Measurements from ENCODE around the gene ABCB9.

The ABCB9 gene

DNA sequence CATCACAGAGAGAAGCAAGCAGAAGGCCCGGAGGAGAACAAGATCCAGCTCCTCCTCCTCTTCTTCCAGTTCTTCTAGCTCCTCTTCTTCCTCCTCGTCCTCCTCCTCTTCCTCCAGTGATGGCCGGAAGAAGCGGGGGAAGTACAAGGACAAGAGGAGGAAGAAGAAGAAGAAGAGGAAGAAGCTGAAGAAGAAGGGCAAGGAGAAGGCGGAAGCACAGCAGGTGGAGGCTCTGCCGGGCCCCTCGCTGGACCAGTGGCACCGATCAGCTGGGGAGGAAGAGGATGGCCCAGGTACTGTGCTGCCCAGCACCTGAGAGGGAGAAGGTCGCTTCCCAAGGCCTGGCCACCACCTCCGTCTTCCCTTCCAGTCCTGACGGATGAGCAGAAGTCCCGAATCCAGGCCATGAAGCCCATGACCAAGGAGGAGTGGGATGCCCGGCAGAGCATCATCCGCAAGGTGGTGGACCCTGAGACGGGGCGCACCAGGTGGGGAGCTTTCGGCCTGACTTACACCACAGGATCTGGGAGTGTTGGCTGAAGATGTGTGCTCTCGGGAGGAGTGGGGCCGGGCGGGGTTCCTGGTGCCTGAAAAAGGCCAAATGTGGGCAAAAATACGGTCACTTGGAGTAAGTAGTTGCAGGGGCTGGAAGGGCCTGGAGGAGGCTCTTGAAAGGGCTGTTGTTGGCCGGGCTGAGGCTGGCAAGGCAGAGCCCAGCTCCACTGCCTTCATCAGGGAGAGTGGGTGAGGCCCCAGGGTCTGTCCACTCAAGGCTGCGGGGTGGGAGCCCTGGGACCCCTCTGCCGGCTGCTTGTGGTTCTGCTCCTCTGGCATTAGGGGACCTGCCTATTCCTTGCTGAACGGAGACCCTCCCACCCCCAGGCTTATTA is 15.6 kb upstream of the ABCB9 start:
- DNase-seq, result no peak

DNA sequence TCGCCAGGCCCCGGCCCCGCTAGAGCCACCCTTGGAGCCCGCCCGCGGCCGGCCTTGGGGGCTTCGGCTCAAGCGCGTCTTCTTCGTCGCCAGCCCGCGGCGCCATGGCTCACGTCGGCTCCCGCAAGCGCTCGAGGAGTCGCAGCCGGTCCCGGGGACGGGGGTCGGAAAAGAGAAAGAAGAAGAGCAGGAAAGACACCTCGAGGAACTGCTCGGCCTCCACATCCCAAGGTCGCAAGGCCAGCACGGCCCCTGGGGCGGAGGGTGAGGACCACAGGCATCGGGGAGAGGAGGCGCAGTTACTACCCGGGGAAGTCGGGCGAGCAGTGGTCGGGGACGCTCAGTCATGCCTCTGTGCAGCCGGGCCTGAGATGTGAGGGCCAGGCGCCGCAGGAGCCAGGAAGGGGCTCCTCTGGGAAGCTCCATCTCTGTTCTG is 14.8 kb upstream of the ABCB9 start:
- DNase-seq, result no peak

DNA sequence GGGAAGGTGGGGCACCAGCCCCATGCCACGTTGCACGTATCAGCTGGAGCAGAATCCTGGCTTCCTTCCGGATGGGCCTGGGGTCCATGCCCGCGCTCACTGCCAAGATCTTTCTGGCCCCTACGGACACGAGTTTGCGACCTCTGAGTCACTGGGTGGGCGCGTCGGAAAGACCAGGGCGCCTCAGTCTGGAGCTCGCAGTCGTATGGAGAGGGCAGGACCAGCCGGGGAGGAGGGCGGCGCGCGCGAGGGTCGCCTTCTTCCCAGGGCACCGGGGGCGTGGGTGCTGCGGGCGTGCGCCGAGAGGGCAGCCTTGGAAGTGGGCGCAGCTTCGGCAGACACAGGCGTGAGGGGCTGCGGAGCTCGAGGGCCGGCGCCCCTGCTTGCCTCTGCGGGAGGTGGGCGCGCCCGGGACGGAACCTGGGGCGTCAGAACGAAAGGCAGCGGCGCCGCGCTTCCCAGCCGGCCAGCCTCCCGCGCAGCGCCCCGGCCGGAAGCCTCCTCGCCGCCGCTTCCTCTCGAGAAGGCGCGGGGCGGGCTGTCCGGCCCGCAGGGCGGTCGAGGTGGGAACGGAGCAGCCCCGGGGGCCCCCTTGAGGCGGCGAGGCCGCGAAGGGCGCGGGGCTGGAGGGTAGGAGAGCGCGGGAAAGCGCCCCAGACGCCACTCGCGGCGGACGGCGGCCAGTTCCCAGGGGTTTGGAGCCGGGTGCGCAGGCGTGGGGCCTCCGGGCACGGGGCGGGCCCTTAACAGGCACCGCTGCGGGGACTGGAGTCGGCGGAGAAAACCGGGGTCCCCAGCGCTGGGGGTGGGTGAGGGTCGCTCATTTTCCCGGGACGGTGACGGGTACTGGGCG is 14.1 kb upstream of the ABCB9 start, which contains the start of gene ARL6IP4:
ARL6IP4 (plus strand) TSS at position 499 of the 853 bp plus-strand sequence. CDS start 459 bp downstream, outside the sequence.
- no peak for DNase-seq

DNA sequence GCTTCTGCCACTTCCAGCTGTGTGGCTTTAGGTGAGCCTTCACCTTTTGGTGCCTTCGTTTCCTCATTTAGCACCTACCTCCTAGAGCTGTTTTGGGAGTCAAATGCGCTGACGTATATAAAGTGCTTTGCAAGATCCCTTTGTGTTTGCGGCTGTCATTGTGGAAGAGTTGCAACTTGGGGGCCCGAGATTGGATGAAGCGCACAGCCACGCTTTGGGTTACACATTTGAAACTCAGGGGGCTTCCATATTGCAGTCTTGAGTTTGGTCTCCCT is 13.6 kb upstream of the ABCB9 start:
- DNase-seq, result no peak

DNA sequence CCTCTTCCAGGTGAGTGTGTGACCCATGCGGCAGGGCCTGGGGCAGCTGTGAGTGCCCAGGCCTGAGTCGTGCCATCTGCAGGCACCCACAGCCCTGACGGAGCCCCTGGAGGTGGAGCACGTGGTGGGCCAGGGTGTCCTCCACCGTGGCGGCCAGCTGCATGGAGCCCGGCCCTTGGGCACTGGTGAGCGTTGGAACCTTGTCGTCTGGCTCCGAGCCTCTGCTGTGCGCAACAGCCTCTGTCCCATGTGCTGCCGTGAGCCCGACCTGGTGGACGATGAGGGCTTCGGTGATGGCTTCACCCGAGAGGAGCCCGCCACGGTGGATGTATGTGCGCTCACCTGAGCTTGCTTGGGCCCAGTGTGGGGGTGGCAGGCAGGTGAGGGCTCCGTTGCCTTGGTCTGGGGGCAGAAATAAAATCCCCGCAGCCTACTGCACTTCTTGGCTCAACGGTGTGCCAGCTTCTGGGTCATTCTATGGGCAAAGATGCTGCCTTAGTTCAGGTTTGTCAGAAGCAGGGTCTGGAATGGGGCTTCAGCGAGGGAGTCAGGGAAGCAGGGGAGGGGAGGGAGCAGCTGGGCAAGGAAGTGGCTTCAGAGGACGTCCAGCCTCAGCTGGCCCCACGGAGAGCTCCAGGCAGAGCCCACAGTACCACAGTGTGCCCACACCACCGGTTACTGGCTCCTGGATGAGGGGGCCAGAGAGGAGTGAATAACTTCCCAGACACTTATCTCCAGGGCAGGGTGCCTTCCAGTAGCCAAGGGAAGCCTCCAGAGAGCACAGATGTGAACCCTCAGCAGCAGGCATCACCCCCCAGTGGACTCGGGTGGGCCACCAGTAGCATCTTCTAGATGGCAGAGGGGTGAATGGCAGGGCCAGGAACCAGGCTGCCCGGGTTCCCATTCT is 13.0 kb upstream of the ABCB9 start:
- no peak for DNase-seq

DNA sequence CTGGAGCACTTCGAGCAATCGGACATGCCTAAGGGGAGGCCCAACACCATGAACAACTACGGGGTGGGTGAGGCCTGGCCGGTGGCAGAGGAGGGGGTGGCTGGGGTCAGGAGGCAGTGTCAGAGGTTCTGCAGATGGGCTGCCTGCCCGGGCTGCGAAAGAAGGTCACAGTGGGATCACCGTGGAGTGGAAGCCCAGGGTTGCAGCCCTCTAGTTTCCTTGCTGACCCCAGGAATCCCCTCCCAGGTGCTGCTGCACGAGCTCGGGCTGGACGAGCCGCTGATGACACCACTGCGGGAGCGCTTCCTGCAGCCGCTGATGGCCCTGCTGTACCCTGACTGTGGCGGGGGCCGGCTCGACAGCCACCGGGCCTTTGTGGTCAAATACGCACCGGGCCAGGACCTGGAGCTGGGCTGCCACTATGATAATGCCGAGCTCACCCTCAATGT is 12.3 kb upstream of the ABCB9 start:
- DNase-seq, result no peak

DNA sequence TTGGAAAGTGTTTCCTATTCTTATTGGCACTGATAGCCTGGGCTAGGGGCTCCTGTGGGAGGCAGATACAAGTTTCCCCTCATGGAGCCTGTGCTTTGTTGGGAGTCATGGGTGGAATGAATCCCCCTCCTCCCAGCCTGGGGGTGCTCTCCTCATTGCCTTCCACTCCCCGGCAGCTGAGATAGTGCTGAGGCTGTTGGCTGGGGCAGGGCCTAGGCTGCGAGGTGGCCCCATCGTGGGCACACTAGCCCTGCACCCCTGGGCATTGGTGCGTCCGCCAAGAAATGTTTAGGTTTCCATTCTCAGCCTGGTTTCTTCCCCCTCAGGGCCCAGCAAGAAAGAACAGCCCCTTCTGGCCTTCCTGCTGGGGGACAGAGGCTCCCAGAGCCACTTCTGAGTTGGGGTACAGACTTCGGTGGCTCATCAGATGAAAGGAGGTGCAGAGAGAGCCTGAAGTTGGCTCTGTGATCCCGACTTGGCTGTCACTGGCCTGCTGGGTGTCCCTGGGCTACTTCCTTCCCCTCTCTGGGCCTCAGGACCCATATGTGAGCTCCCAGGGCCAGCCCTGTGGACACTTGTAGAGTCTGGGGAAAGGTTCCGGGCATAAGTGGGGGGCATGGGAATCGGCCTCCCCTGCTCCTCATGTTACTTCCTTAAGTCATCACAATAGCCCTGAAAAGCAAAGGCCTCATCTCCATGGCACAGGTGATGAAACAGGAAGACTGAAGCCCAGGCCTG is 11.6 kb upstream of the ABCB9 start:
- DNase-seq, result no peak

DNA sequence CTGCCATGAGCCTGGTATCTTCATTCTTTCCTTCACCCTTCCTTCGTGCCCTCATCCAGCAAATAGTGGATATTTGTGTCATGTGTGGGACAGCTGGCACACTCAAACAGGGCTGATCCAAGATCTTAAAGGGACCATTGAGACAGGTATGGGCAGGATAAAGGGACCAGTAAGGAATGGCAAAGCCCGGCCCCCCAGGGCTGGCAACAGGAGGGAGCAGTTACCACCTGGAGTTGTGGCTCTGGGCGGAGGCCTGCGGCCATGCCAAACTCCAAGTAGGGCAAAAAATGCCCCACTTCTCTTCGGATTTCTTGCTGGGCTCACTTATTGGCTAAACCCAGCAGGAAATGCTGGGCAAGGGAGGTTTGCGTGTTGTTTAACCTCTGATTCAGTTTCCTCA is 10.9 kb upstream of the ABCB9 start:
- DNase-seq, result no peak

DNA sequence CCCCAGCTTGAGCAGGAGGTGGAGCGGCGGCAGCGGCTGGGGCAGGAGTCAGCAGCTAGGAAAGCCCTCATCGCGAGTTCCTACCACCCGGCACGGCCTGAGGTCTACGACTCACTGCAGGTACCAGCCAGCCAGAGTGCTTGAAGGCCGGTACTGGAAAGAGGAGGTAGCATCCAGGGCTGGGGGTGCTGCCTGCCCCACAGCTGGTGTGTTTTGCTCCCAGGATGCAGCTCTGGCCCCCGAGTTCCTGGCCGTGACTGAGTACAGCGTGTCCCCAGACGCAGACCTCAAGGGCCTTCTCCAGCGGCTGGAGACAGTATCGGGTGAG is 10.3 kb upstream of the ABCB9 start:
- DNase-seq, result no peak

DNA sequence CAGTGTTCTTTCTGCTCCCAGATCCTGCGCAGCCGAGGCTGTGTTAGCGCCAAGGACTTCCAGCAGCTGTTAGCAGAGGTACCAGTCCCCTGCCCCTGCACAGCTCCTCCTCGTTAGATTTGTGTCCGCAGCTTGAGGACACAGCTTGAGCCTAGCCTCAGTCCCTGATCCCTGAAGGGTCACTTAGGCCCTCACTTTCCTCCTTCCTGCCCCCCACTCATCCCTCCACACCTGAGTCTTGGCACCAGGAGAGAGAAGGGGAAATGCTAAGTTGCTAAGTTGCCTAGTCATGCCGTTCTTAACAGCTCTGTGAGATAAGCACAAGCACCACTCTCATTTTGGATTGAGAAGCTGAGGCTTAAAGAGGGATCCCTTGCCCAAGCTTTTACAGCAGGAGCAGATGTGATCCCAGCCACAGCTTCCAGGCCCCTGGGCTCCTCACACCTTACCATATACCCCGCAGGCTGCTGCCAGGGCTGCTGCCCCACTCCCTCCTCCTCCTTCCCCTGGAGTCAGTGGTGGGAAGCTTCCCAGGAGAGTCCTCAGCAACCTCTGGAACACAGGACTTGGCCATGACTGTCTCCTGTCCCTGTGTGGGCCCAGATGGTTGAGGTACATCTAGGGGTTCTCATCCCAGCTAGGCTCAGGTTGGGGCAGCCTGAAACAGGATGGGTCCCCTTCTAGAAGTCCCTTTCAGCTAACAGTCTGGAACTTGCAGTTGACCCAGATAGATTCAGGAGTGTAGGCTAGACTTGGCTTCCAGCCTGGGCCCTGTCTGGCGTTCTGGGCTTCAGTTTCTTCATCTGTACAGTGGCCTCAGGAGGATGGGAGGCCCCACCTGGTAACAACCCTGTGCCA is 9.8 kb upstream of the ABCB9 start:
- DNase-seq, result no peak

DNA sequence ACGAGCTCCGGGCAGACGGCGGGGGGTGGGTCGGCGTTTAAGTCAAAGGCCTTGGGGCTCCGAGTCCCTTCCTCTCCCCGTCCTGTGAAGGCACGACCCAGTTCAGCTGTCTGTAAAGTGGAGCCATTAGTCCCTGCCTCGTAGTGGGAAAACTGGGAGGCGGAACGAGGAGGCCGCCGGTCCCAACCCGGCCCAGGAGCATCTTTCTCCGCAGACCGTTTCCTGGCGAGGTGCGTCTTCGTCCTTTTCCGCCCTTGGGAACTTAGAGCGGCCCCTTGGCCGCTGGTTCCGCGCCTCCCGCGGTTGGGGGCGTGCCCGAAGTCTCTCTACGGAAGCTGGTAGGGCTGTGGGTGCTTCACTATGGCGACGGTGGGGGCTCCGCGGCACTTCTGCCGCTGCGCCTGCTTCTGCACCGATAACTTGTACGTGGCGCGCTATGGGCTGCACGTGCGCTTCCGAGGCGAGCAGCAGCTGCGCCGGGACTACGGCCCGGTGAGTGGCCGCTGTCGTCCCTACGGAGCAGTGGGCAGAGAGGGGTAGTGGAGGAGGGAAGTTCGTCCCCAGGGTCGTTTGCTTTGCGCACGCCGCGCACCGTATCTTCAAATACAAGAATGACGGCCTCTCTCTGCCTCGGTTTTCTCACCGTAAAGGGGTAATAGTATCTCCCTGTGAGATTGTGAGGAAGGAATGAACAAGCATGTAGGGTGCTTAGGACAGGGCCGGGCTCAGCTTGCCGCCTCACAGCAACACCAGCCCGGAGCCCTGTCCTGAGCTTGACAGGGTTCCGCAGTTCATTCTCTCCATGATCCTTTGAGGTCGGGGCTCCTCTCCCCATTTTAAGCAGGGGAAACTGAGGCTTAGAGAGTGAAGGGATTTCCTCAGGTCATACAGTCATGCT is 8.9 kb upstream of the ABCB9 start, which contains the start of gene OGFOD2:
OGFOD2 (plus strand) TSS at position 353 of the 898 bp plus-strand sequence; CDS start at position 361, 8 bp downstream.
- peak; percentile 88 for DNase-seq

DNA sequence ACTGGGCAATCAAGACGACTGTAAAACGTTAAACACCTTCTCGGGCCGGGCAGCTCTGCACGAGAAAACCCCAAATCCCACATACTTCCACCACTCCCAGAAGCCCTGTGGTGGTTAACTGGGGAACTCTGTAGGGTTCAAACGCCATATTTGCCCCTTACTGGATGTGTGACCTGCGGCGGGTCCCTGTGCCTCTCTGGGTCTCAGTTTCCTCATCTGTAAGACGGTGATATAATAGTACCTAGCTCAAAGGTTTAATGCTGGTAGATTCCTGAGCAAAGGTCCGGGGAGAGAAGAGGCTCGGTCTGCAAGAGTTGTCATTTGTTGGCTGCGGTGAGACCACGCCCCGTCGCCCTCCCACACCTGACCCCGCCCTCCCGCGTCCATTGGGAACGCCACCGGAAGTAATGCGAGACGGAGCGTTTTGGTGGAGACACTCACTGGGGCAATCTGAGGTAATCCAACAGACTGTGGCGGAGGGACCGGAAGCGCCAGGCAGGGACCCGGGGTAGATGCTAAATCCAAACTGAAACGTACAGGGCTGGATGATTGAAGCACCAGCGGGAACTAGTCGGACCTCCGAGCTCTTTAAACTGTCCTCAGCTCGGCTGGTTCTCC is 8.1 kb upstream of the ABCB9 start:
- DNase-seq, result peak; percentile 97

DNA sequence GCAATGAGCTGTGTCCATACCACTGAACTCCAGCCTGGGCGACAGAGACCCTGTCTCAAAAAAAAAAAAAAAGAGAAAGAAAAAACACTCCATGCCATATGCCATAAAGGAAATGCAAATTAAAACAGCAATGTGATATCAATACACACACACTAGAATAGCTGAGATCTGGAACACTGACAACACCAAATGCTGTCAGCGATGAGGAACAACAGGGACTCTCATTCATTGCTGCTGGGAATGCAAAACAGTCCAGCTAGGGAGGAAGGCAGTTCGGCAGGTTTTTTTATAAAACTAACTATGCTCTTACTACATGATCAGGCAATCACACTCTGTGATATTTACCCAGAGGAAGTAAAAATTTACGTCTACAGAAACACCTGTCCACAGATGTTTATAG is 3.4 kb upstream of the ABCB9 start:
- DNase-seq, result no peak

DNA sequence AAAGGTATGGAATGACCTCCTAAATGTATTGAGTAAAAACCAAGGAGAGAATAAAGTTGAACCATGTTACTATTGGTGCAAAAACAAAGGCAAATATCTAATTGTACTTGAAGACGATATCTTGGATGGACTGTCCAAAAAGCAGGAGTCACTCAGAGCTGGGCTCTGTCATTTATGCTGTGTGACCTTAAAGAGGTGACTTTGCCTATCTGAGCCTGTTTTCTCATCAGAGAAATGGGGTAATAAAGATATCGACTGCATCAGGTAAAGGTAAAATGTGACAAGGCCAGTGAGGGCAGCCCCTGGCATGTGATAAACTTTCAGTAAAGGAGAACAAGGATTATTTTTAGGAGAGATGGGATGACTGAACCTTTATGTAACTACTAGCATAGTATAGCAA is 1.8 kb upstream of the ABCB9 start:
- no peak for DNase-seq

DNA sequence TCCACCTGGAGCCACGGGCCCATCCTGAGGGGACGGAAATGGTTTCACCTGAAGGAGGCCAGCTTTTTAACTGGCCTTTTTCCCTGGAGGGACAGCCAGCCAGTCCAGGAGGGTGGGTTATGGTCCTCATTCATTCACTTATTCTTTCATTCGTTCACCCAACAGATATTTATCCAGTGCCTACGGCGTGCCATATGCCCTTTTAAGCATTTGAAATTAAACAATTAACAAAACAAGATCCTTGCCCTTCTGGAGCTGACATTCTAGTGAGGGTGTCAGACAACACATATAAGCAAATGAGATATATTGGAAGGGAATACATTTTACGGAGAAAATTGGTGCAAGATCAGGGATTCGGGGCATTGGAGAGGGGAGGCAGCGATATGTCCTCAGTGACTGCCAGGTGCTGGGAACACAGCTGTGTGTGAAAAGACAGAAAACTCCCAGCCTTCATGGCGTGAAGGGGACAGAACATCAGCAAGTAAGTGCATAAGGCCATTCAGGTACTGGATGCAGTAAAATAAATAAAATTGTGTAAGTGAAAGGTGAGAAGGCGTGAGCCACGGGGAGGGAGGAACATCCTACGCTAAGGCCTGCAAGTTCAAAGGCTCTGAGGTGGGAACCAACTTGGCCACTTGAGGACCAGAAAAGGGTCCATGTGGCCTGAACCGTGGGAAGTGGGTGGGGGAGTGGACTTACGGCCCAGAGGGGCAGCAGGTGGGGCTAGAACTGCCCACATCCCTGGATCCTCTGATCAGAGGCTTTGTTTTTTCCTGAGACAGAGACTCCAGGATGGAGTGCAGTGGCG is 684 bp upstream of the ABCB9 start:
- no peak for DNase-seq

DNA sequence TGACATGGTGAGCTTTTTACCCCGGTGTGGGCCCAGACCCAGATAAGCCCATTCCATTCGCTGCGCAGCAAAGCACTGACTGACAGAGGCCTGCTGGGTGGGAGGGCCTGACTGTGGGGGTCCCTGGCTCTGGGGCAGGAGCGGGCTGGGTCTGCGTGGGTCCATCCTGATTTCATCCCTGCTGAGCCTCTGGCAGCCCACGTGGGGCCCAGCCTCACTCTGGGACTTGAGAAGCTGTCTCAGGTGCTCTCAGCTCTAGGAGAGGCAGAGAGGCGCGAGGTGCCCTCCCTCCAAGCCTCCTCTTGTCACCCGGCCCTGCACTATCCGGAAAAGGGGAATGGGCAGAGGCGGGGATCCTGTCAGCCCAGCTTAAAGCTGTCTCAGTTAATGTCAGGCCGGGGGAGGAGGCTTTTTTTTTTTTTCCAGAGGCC is 927 bp downstream of the ABCB9 start:
- DNase-seq, result no peak

DNA sequence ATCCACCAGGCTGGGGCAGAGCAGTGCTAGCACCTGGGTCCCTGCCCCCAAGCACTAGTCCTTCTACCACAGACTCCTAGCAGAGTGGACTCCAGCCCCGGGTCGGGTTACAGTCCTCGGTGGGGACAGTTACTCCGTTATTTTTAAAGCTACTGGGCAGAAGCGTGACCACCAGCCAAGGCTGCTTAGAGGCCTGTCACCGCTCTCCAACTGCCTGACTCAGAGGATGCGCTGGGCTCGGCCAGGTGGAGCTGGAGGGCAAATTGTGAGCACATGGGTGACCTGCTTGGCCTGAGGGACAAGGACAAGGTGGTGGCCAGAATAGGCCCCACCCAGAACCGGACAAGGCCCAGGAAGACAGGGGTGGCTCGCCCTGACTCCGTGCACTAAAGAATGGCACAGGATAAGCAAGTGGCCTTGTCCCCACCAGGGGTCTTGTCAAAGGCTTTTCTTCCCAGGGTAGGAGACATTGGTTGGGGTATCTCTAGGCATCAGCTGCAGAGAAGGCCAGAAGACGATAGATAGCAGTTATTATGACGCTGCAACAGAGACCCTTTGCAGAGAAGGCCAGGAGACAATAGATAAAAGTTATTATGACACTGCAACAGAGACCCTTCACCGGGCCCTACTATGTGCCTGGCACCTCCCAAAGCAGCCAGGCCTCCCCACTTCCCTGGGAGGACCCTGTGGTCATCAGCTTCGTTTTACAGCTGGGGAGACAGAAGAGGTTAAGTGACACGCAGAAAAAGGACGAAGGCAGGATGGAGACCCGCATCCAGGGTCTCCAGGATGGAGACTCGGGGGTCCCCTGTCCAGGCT is 1.6 kb downstream of the ABCB9 start:
- no peak for DNase-seq

DNA sequence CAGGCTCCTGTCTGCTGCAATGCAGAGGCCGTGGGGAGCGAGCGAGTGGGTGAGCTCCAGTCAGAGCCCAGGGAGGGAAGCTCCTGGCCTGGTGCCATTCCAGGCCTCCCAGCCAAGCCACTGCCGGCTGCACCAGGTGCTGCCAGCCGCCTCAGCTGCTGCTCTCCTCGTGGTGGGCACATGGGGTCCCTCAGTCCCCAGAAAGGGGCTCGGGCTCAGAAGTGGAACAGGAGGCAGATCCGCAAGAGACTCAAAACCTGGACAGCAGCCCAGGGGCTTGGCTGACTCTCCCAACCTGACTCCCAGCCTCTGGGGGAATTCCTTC is 2.4 kb downstream of the ABCB9 start:
- peak; percentile 63 for DNase-seq

All from SHP77 treated with DMSO at 0.1 percent for 48 hours (cell line).